ENCODE data around the gene EEIG2.

The EEIG2 gene

GRCh38 chr1:108575375-108575774 lies 15.5 kb downstream of the EEIG2 start:
- DNase-seq, result no peak
- Histone ChIP-seq H3K4me3 (ENCODE audit: low read depth, low read length) (no peak overlapping the region), H3K27ac (no peak overlapping the region), H3K9me3 (ENCODE audit: severe bottlenecking) (no peaks in the 10 kb centered on the region), H3K27me3 (ENCODE audit: insufficient read depth, low read depth, severe bottlenecking) (no peaks in the 10 kb centered on the region), H3K36me3 (no peaks in the 10 kb centered on the region)
- TF ChIP-seq CTCF (IDR thresholded peaks at IDR 0.05; ENCODE audit: low read depth, low read length), result no peak

- H3K27ac ChIP-seq, result no peak overlapping the region
- peaks cover 2% of the 10 kb centered on the region for H3K9me3 ChIP-seq (ENCODE audit: severe bottlenecking)
- no peak overlapping the region for H3K4me3 ChIP-seq (ENCODE audit: low read depth, low read length)
- H3K36me3 ChIP-seq, result no peaks in the 10 kb centered on the region
- DNase-seq, result no peak
- TF ChIP-seq CTCF (IDR thresholded peaks at IDR 0.05; ENCODE audit: low read depth, low read length), result no peak
- H3K27me3 ChIP-seq (ENCODE audit: insufficient read depth, low read depth, severe bottlenecking), result no peaks in the 10 kb centered on the region
Observed at GRCh38 chr1:108583757-108584427, 24.0 kb downstream of the EEIG2 start.

- Histone ChIP-seq H3K36me3 (no peaks in the 10 kb centered on the region), H3K27me3 (ENCODE audit: insufficient read depth, low read depth, severe bottlenecking) (no peaks in the 10 kb centered on the region), H3K4me3 (ENCODE audit: low read depth, low read length) (no peak overlapping the region), H3K9me3 (ENCODE audit: severe bottlenecking) (peaks cover 2% of the 10 kb centered on the region), H3K27ac (no peak overlapping the region)
- DNase-seq, result no peak
- no peak for TF ChIP-seq CTCF (IDR thresholded peaks at IDR 0.05; ENCODE audit: low read depth, low read length)
Observed at GRCh38 chr1:108584428-108584856, 24.5 kb downstream of the EEIG2 start.

- Histone ChIP-seq H3K9me3 (ENCODE audit: severe bottlenecking) (peaks cover 2% of the 10 kb centered on the region), H3K27me3 (ENCODE audit: insufficient read depth, low read depth, severe bottlenecking) (no peaks in the 10 kb centered on the region), H3K4me3 (ENCODE audit: low read depth, low read length) (no peak overlapping the region), H3K36me3 (no peaks in the 10 kb centered on the region), H3K27ac (no peak overlapping the region)
- no peak for TF ChIP-seq CTCF (IDR thresholded peaks at IDR 0.05; ENCODE audit: low read depth, low read length)
- DNase-seq, result no peak
Observed at GRCh38 chr1:108585313-108585712, 25.4 kb downstream of the EEIG2 start.

- H3K27me3 ChIP-seq (ENCODE audit: insufficient read depth, low read depth, severe bottlenecking), result no peaks in the 10 kb centered on the region
- TF ChIP-seq CTCF (IDR thresholded peaks at IDR 0.05; ENCODE audit: low read depth, low read length), result no peak
- DNase-seq, result no peak
- H3K4me3 ChIP-seq (ENCODE audit: low read depth, low read length), result no peak overlapping the region
- H3K9me3 ChIP-seq (ENCODE audit: severe bottlenecking), result no peaks in the 10 kb centered on the region
- no peak overlapping the region for H3K27ac ChIP-seq
- H3K36me3 ChIP-seq, result no peaks in the 10 kb centered on the region
Observed at GRCh38 chr1:108590441-108590840, 30.5 kb downstream of the EEIG2 start.

- no peak for DNase-seq
- Histone ChIP-seq H3K9me3 (ENCODE audit: severe bottlenecking) (no peaks in the 10 kb centered on the region), H3K27me3 (ENCODE audit: insufficient read depth, low read depth, severe bottlenecking) (no peaks in the 10 kb centered on the region), H3K36me3 (no peaks in the 10 kb centered on the region), H3K27ac (no peak overlapping the region), H3K4me3 (ENCODE audit: low read depth, low read length) (no peak overlapping the region)
- no peak for TF ChIP-seq CTCF (IDR thresholded peaks at IDR 0.05; ENCODE audit: low read depth, low read length)
Observed at GRCh38 chr1:108590957-108591356, 31.1 kb downstream of the EEIG2 start.

All from WERI-Rb-1 (cell line).